Pancreas (tissue), 10 donors: ENCODE measurements around the gene CXXC5. TPM values are rescaled to one million over a fixed set of nuclear protein-coding genes. Genes with fewer than 3 reads are reported as not detected.
A peak's percentile ranks its signal among the peaks of the same experiment; 100 is the strongest.

Experiments
- ATAC-seq, 4 donors: fragments of 200-7000 bp; cut with Tn5 transposase; one replicate each; pipeline versions ENCODE4 v1.8.0 to v1.9.1; 2020; ENCODE audit warnings: mild to moderate bottlenecking in 4 of 4, moderate library complexity in 4 of 4
- DNase-seq, 6 donors: peaks; one replicate each; pipeline ENCODE4 v3.0.0-alpha.2; 2020
- FAIRE-seq: peaks from 2 replicates; lab custom pipeline; 2012; peaks lifted over from hg19 to GRCh38; lab: Jason Lieb, UNC
- H3K27ac ChIP-seq, 4 donors: fragments of 200-600 bp; sonication (generic); 1 replicate in 3 of 4; 2 replicates in 1 of 4; pipeline versions ENCODE4 v1.5.0 to v1.8.0; 2020
- H3K27me3 ChIP-seq, 4 donors: fragments of 200-600 bp; one replicate each; pipeline ENCODE4 v1.8.0; 2021
- H3K36me3 ChIP-seq, 3 donors: fragments of 200-600 bp; sonication (generic) in 1 of 3; one replicate each; pipeline versions ENCODE4 v1.5.0 to v1.8.0; 2020 to 2021
- H3K4me1 ChIP-seq, 3 donors: fragments of 200-600 bp; one replicate each; pipeline ENCODE4 v1.8.0; 2021
- H3K4me3 ChIP-seq, 4 donors: fragments of 200-600 bp; sonication (generic) in 2 of 4; one replicate each; pipeline versions ENCODE4 v1.5.0 to v1.8.0; 2020 to 2021
- H3K9me3 ChIP-seq, 4 donors: fragments of 200-600 bp; one replicate each; pipeline ENCODE4 v1.8.0; 2021
- WGBS, 2 donors: extraction: QIAGEN DNeasy Blood & Tissue Kit; methylation state at CpG; one replicate each; pipeline ENCODE4 v1.1.7; 2013; 5-methylcytosine and 5-hydroxymethylcytosine counted together
- intact Hi-C, 3 donors: fragments of 100-400 bp; cut with DNase I; formaldehyde crosslinking; loops; one replicate each; pipeline versions ENCODE4 v1.11.1 to v1.14.2; 2022
- polyA plus RNA-seq, 2 donors: library from polyadenylated mRNA; stranded (reverse); fragments of 200-250 nt; gene quantifications; one replicate each; pipeline ENCODE4 v1.2.3, GENCODE V29; 2013
- total RNA-seq, 6 donors: library from RNA; stranded (reverse); fragmentation: NEBNext Ultra II Directional in 4 of 6; extraction: Animal tissue kit (Norgen Biotek cat#: 25700) in 4 of 6; gene quantifications; one replicate each; pipeline versions ENCODE4 v1.2.1 to v1.2.4, GENCODE V29; 2021 to 2023
- TF ChIP-seq, protein P1 (sequence below), 4 donors: fragments of 200-600 bp; sonication (generic) in 3 of 4; IDR thresholded peaks; one replicate each; pipeline versions ENCODE4 v1.5.0 to v1.8.0; 2021; ENCODE audit warnings: antibody characterized with exemption in 4 of 4
- donor health status: healthy with polysubstance abuse.
- donor health status: DM: no; HTN: no; CAD: no; lungs with moderate emphysema.
- donor health status: DM: no; HTN: no; CAD: no.
- donor health status: control.
- donor health status: control.
- donor health status: Bipolar disorder and iron deficiency.
- donor health status: DM: yes; HTN: yes; CAD: no.
- donor health status: DM: no; HTN: no; CAD: no.
- donor health status: DM: no; HTN: no; CAD: no.
- donor health status: DM: yes; HTN: yes; CAD: no.

Gene CXXC5
- total and polyA plus RNA-seq, 8 donors = 33.0 to 70.5 (median 44.1) TPM

- TF ChIP-seq, protein P1, sequence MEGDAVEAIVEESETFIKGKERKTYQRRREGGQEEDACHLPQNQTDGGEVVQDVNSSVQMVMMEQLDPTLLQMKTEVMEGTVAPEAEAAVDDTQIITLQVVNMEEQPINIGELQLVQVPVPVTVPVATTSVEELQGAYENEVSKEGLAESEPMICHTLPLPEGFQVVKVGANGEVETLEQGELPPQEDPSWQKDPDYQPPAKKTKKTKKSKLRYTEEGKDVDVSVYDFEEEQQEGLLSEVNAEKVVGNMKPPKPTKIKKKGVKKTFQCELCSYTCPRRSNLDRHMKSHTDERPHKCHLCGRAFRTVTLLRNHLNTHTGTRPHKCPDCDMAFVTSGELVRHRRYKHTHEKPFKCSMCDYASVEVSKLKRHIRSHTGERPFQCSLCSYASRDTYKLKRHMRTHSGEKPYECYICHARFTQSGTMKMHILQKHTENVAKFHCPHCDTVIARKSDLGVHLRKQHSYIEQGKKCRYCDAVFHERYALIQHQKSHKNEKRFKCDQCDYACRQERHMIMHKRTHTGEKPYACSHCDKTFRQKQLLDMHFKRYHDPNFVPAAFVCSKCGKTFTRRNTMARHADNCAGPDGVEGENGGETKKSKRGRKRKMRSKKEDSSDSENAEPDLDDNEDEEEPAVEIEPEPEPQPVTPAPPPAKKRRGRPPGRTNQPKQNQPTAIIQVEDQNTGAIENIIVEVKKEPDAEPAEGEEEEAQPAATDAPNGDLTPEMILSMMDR (IDR thresholded peaks at IDR 0.05) = no peak
- H3K4me1 ChIP-seq = peaks cover 78 to 97% (median 89%) of the 10 kb centered on the region in 3 donors
- no peak overlapping the region for H3K4me3 ChIP-seq
- 39 to 51% methylated on average over 9 of the region's 9 CpGs for WGBS, 2 donors
- intact Hi-C loops = no loop called here
- ATAC-seq (peak in 2 of 4 donors; percentile 1 to 2), DNase-seq (peak in 3 of 6 donors; percentile 36 to 74 (median 56)), FAIRE-seq (no peak)
- no peaks in the 10 kb centered on the region for H3K9me3 ChIP-seq
- no peaks in the 10 kb centered on the region for H3K27me3 ChIP-seq
- no peaks in the 10 kb centered on the region for H3K36me3 ChIP-seq
- H3K27ac ChIP-seq = peak overlapping the region; percentile 51 to 71 (median 58)
These were observed 16.0 kb downstream of the CXXC5 start for GRCh38 chr5:139664086-139664693.

DNA sequence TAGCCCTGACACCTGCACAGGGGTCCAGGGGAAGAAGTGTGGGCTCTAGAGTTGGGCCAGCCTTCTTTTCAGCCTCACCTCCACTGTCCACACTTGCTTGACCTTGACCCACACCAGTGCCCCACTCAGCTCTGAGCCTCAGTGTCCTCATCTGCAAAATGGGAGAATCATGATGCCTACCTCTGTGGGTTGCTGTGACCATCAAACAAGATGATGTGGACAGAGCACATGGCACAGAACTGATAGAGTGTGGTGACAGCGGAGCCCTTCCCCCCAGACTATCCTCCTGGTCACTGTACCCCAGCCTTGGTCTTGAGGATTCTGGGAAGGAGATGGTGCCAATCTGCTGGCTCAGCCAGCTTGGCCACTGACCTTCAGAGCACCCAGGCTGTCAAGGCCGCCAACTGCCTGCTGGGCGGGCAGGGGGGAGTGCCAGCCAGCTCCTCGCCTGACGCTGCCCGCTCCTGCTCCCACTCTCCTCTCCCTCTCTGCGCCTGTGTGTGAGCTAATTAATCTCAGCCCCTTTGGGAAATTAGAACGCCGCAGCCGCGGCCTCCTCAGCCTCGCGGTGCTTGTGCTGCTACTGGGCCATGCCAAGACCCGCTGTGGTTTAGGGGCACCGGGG lies 16.7 kb downstream of the CXXC5 start:
- peak overlapping the region; percentile 51 to 71 (median 58) for H3K27ac ChIP-seq

GRCh38 chr5:139665626-139666025 lies 17.5 kb downstream of the CXXC5 start:
- H3K36me3 ChIP-seq = no peaks in the 10 kb centered on the region
- peak overlapping the region; percentile 51 to 71 (median 58) for H3K27ac ChIP-seq
- intact Hi-C loops = no loop called here
- peak overlapping the region in 1 of 4 donors; percentile 19 for H3K4me3 ChIP-seq
- FAIRE-seq (no peak), ATAC-seq (no peak), DNase-seq (no peak)
- TF ChIP-seq, protein P1 (IDR thresholded peaks at IDR 0.05) = no peak
- H3K27me3 ChIP-seq = no peaks in the 10 kb centered on the region
- H3K4me1 ChIP-seq = peaks cover 80 to 97% (median 88%) of the 10 kb centered on the region in 3 donors
- 31 to 53% methylated on average over 11 of the region's 11 CpGs for WGBS, 2 donors
- H3K9me3 ChIP-seq = no peaks in the 10 kb centered on the region

More for the DNA sequence above, 16.7 kb downstream of the CXXC5 start:
- DNase-seq = peak; percentile 74 to 90 (median 78)
- H3K36me3 ChIP-seq = no peaks in the 10 kb centered on the region
- peaks cover 78 to 97% (median 89%) of the 10 kb centered on the region in 3 donors for H3K4me1 ChIP-seq
- FAIRE-seq = no peak
- WGBS, 2 donors = 11 to 16% methylated on average over 11 to 15 of the region's 15 CpGs
- peak; percentile 22 to 58 (median 40) for ATAC-seq
- intact Hi-C loops = no loop called here
- H3K4me3 ChIP-seq = peak overlapping the region in 1 of 4 donors; percentile 19
- no peaks in the 10 kb centered on the region for H3K9me3 ChIP-seq
- TF ChIP-seq, protein P1 (IDR thresholded peaks at IDR 0.05) = no peak
- no peaks in the 10 kb centered on the region for H3K27me3 ChIP-seq

DNA sequence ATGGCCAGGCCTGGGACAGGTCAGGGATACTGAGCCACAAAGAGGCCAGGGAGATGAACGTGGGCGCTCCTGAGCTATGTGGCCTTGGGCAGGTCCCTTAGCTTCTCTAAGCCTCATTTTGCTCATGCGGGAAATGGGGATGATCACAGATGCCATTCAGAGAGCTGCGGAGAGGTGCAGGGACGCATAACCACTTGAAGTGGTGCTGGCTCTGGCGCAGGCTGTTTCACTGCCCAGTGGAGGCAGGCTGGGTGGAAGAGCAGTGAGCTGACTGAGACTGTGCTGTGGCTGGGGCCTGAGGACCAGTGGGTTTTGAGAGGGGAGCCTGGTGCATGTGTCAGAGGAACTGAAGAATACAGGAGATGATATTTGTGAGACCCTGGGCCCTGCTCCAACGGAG lies 18.4 kb downstream of the CXXC5 start:
- 48 to 54% methylated on average over 7 of the region's 7 CpGs for WGBS, 2 donors
- Histone ChIP-seq H3K27ac (peak overlapping the region in 3 of 4 donors; percentile 33 to 85 (median 53)), H3K9me3 (no peaks in the 10 kb centered on the region), H3K36me3 (no peaks in the 10 kb centered on the region), H3K27me3 (no peaks in the 10 kb centered on the region), H3K4me3 (no peak overlapping the region), H3K4me1 (peaks cover 80 to 97% (median 88%) of the 10 kb centered on the region in 3 donors)
- FAIRE-seq (no peak), ATAC-seq (no peak), DNase-seq (peak in 2 of 6 donors; percentile 43 to 52)
- intact Hi-C loops = no loop called here
- TF ChIP-seq, protein P1 (IDR thresholded peaks at IDR 0.05) = no peak
